Measurements from ENCODE around the gene ARG2. TPM values are rescaled to one million over a fixed set of nuclear protein-coding genes. Genes with fewer than 3 reads are reported as not detected.

The ARG2 gene
- total RNA-seq, 1 experiment from 2014 or later = 35.6 TPM

DNA sequence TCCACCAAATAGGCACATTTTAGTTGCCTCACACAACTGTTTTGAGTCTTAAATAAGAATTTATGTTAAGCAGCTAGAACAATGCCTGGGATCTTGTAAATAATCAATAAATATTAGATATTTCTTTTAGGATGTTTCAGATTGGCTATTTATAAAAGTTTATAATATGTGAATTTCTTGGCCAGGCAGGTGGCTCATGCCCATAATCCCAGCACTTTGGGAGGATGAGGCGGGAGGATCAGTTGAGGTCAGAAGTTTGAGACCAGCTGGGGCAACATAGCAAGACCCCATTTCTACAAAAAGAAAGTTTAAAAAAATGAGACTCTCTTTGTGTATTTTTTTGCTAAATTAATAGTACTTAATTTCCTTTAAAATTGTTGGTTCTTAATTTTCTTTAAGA lies 21.8 kb downstream of the ARG2 start:
- intact Hi-C loops (cut with micrococcal nuclease; ENCODE audit: unreplicated experiment) = no loop called here
- TF ChIP-seq, protein P1, sequence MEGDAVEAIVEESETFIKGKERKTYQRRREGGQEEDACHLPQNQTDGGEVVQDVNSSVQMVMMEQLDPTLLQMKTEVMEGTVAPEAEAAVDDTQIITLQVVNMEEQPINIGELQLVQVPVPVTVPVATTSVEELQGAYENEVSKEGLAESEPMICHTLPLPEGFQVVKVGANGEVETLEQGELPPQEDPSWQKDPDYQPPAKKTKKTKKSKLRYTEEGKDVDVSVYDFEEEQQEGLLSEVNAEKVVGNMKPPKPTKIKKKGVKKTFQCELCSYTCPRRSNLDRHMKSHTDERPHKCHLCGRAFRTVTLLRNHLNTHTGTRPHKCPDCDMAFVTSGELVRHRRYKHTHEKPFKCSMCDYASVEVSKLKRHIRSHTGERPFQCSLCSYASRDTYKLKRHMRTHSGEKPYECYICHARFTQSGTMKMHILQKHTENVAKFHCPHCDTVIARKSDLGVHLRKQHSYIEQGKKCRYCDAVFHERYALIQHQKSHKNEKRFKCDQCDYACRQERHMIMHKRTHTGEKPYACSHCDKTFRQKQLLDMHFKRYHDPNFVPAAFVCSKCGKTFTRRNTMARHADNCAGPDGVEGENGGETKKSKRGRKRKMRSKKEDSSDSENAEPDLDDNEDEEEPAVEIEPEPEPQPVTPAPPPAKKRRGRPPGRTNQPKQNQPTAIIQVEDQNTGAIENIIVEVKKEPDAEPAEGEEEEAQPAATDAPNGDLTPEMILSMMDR (conservative IDR thresholded peaks at IDR 0.05; ENCODE audit: low read depth, low read length) = no peak
- TF ChIP-seq EZH2 (IDR thresholded peaks at IDR 0.05; ENCODE audit: borderline replicate concordance, low read depth, low read length, poor library complexity, severe bottlenecking) = no peak
- DNase-seq (ENCODE audit: low spot score) = no peak
- Histone ChIP-seq H3K4me1 (ENCODE audit: insufficient read depth, low read length, poor library complexity, severe bottlenecking) (peaks cover 3% of the 10 kb centered on the region), H3K27me3 (replicated peaks; ENCODE audit: insufficient read depth, low read depth, low read length, poor library complexity) (no peaks in the 10 kb centered on the region), H3K9me3 (ENCODE audit: low read depth, low read length, poor library complexity, severe bottlenecking) (no peaks in the 10 kb centered on the region), H3K4me3 (ENCODE audit: low read depth, low read length, poor library complexity, severe bottlenecking) (no peak overlapping the region), H3K27ac (ENCODE audit: low read depth, low read length, poor library complexity, severe bottlenecking) (no peak overlapping the region), H3K36me3 (ENCODE audit: insufficient read depth, low read length, poor library complexity, severe bottlenecking) (peaks cover 5% of the 10 kb centered on the region)
- CTCF ChIA-PET = no interaction called here
- BruUV-seq (replicated peaks) = no TSS peak
- POLR2A ChIA-PET (ENCODE audit: low non-redundant PET) = no interaction called here

DNA sequence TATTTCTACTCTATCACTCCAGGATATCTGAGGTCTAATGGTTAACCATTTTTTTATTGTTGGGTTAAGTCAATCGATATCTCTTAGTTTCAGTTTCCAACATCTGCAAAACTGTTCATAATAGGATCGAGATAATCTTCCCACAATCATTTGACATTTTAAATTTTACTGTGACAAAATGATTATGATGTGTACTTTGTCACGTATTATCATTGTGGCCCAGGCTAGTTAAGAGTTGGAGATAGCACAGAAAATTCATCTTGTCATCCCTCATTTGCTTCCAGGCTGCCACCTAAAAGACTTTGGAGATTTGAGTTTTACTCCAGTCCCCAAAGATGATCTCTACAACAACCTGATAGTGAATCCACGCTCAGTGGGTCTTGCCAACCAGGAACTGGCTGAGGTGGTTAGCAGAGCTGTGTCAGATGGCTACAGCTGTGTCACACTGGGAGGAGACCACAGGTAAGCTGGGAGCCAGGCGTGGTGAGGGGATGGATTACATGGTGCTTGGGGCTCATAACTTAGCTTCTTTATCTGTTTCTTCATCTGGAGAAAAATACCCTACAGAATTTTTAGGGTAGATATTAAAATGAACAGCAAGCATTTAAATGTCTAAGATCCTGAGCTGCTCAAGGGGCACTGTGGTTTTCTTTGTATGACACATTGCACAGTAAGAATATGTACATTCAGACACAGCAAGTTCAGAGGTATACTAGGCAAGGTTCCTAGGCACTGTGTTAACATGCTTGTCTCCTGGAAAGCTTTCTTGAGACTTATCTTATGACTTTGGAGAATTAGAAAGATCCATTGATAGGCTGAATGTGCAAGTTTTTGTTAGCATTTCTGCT lies 22.4 kb downstream of the ARG2 start:
- Histone ChIP-seq H3K9me3 (ENCODE audit: low read depth, low read length, poor library complexity, severe bottlenecking) (no peaks in the 10 kb centered on the region), H3K4me1 (ENCODE audit: insufficient read depth, low read length, poor library complexity, severe bottlenecking) (no peaks in the 10 kb centered on the region), H3K27me3 (replicated peaks; ENCODE audit: insufficient read depth, low read depth, low read length, poor library complexity) (no peaks in the 10 kb centered on the region), H3K27ac (ENCODE audit: low read depth, low read length, poor library complexity, severe bottlenecking) (no peak overlapping the region), H3K36me3 (ENCODE audit: insufficient read depth, low read length, poor library complexity, severe bottlenecking) (peaks cover 5% of the 10 kb centered on the region), H3K4me3 (ENCODE audit: low read depth, low read length, poor library complexity, severe bottlenecking) (no peak overlapping the region)
- BruUV-seq (replicated peaks) = no TSS peak
- POLR2A ChIA-PET (ENCODE audit: low non-redundant PET) = no interaction called here
- intact Hi-C loops (cut with micrococcal nuclease; ENCODE audit: unreplicated experiment) = no loop called here
- no peak for DNase-seq (ENCODE audit: low spot score)
- CTCF ChIA-PET = no interaction called here
- TF ChIP-seq EZH2 (IDR thresholded peaks at IDR 0.05; ENCODE audit: borderline replicate concordance, low read depth, low read length, poor library complexity, severe bottlenecking) = no peak
- TF ChIP-seq, protein P1 (conservative IDR thresholded peaks at IDR 0.05; ENCODE audit: low read depth, low read length) = no peak

DNA sequence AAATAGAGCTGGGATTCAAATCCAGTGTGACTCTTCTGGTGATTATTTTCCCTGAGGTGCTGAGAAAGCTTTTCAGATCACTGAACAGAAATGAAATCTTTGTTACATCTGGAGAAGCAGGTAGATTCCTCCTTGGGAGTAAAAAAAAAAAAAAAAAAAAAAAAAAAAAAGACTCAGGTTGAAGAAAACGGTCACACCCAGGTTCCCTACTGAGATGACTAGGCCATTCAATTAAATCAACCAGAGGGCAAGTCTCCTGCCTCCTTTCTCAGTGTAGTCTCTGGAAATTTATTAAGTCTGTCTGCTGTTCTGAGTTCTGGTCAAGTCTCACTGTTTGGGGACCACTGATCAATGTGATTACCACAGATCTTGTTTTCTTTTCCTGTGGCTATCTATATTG lies 24.0 kb downstream of the ARG2 start:
- Histone ChIP-seq H3K4me1 (ENCODE audit: insufficient read depth, low read length, poor library complexity, severe bottlenecking) (no peaks in the 10 kb centered on the region), H3K4me3 (ENCODE audit: low read depth, low read length, poor library complexity, severe bottlenecking) (no peak overlapping the region), H3K9me3 (ENCODE audit: low read depth, low read length, poor library complexity, severe bottlenecking) (no peaks in the 10 kb centered on the region), H3K27me3 (replicated peaks; ENCODE audit: insufficient read depth, low read depth, low read length, poor library complexity) (no peaks in the 10 kb centered on the region), H3K36me3 (ENCODE audit: insufficient read depth, low read length, poor library complexity, severe bottlenecking) (peaks cover 20% of the 10 kb centered on the region), H3K27ac (ENCODE audit: low read depth, low read length, poor library complexity, severe bottlenecking) (no peak overlapping the region)
- POLR2A ChIA-PET (ENCODE audit: low non-redundant PET) = no interaction called here
- no peak for DNase-seq (ENCODE audit: low spot score)
- intact Hi-C loops (cut with micrococcal nuclease; ENCODE audit: unreplicated experiment) = no loop called here
- no peak for TF ChIP-seq EZH2 (IDR thresholded peaks at IDR 0.05; ENCODE audit: borderline replicate concordance, low read depth, low read length, poor library complexity, severe bottlenecking)
- TF ChIP-seq, protein P1 (conservative IDR thresholded peaks at IDR 0.05; ENCODE audit: low read depth, low read length) = no peak
- no TSS peak for BruUV-seq (replicated peaks)
- CTCF ChIA-PET = no interaction called here

Data from A673 (cell line).